Effector memory CD4-positive, alpha-beta T cell (primary cell): ENCODE measurements around the gene CTNNBL1.
"Not testable (repeated sequence)": the region's sequence is repeated elsewhere in the genome, so short reads cannot be mapped to it uniquely, and the experiment has no call there.

Source experiments
- DNase-seq, 3 donors: peaks; one replicate each; pipeline ENCODE4 v3.0.0-alpha.2; 2020
- H3K27ac ChIP-seq: 2 replicates; pipeline ENCODE4 v1.7.0; 2013; ENCODE audit warnings: mild to moderate bottlenecking, low read length, moderate library complexity; ENCODE audit not compliant: insufficient read depth, poor library complexity, severe bottlenecking
- H3K27me3 ChIP-seq: replicated peaks from 2 replicates; pipeline ENCODE4 v1.7.0; 2013; ENCODE audit warnings: mild to moderate bottlenecking, low read length; ENCODE audit not compliant: insufficient read depth, control insufficient read depth, poor library complexity, severe bottlenecking
- H3K36me3 ChIP-seq: 2 replicates; pipeline ENCODE4 v1.7.0; 2013; ENCODE audit warnings: mild to moderate bottlenecking, low read length, moderate library complexity; ENCODE audit not compliant: control insufficient read depth, insufficient read depth
- H3K4me1 ChIP-seq: 2 replicates; pipeline ENCODE4 v1.7.0; 2013; ENCODE audit warnings: low read length, mild to moderate bottlenecking; ENCODE audit not compliant: control insufficient read depth, insufficient read depth, poor library complexity, severe bottlenecking
- H3K4me3 ChIP-seq: 2 replicates; pipeline ENCODE4 v1.7.0; 2013; ENCODE audit warnings: low read length, low read depth, mild to moderate bottlenecking; ENCODE audit not compliant: insufficient read depth, poor library complexity, severe bottlenecking
- H3K9me3 ChIP-seq: 2 replicates; pipeline ENCODE4 v1.7.0; 2013; ENCODE audit warnings: mild to moderate bottlenecking, low read length, moderate library complexity; ENCODE audit not compliant: control insufficient read depth

The CTNNBL1 gene

GRCh38 chr20:37661519-37661918 is 32.3 kb upstream of the CTNNBL1 start:
- no peak for DNase-seq
- Histone ChIP-seq H3K4me1 (no peaks in the 10 kb centered on the region), H3K9me3 (no peaks in the 10 kb centered on the region), H3K27me3 (no peaks in the 10 kb centered on the region), H3K27ac (no peak overlapping the region), H3K36me3 (no peaks in the 10 kb centered on the region), H3K4me3 (no peak overlapping the region)

- Histone ChIP-seq H3K9me3 (no peaks in the 10 kb centered on the region), H3K27me3 (no peaks in the 10 kb centered on the region), H3K4me3 (no peak overlapping the region), H3K36me3 (no peaks in the 10 kb centered on the region), H3K27ac (no peak overlapping the region), H3K4me1 (no peaks in the 10 kb centered on the region)
- no peak for DNase-seq
Measured at GRCh38 chr20:37662308-37662707, 31.5 kb upstream of the CTNNBL1 start.

- H3K27ac ChIP-seq, DNase-seq, H3K4me3 ChIP-seq, H3K4me1 ChIP-seq, H3K9me3 ChIP-seq, H3K36me3 ChIP-seq, H3K27me3 ChIP-seq: not testable (repeated sequence)
Measured at GRCh38 chr20:37664595-37664994, 29.2 kb upstream of the CTNNBL1 start.

- no peak overlapping the region for H3K27ac ChIP-seq
- no peaks in the 10 kb centered on the region for H3K4me1 ChIP-seq
- H3K36me3 ChIP-seq: no peaks in the 10 kb centered on the region
- H3K4me3 ChIP-seq: no peak overlapping the region
- no peak for DNase-seq
- peaks cover 4% of the 10 kb centered on the region for H3K27me3 ChIP-seq
- H3K9me3 ChIP-seq: no peaks in the 10 kb centered on the region
Measured at GRCh38 chr20:37668166-37668565, 25.7 kb upstream of the CTNNBL1 start.

GRCh38 chr20:37669062-37669772 is 24.6 kb upstream of the CTNNBL1 start:
- DNase-seq: no peak

GRCh38 chr20:37669773-37670236 is 24.0 kb upstream of the CTNNBL1 start:
- Histone ChIP-seq H3K9me3 (no peaks in the 10 kb centered on the region), H3K4me1 (no peaks in the 10 kb centered on the region), H3K36me3 (no peaks in the 10 kb centered on the region), H3K27ac (no peak overlapping the region), H3K4me3 (no peak overlapping the region), H3K27me3 (peaks cover 4% of the 10 kb centered on the region)
- no peak for DNase-seq

More at GRCh38 chr20:37669062-37669772, 24.6 kb upstream of the CTNNBL1 start:
- H3K27ac ChIP-seq: no peak overlapping the region
- no peak overlapping the region for H3K4me3 ChIP-seq
- no peaks in the 10 kb centered on the region for H3K36me3 ChIP-seq
- no peaks in the 10 kb centered on the region for H3K9me3 ChIP-seq
- H3K27me3 ChIP-seq: peaks cover 4% of the 10 kb centered on the region
- no peaks in the 10 kb centered on the region for H3K4me1 ChIP-seq

- Histone ChIP-seq H3K9me3 (no peaks in the 10 kb centered on the region), H3K36me3 (no peaks in the 10 kb centered on the region), H3K27me3 (peaks cover 4% of the 10 kb centered on the region), H3K4me1 (no peaks in the 10 kb centered on the region), H3K27ac (no peak overlapping the region), H3K4me3 (no peak overlapping the region)
- DNase-seq: no peak
Measured at GRCh38 chr20:37670351-37670791, 23.5 kb upstream of the CTNNBL1 start.

- H3K36me3 ChIP-seq: no peaks in the 10 kb centered on the region
- DNase-seq: no peak
- peaks cover 4% of the 10 kb centered on the region for H3K27me3 ChIP-seq
- no peaks in the 10 kb centered on the region for H3K9me3 ChIP-seq
- no peaks in the 10 kb centered on the region for H3K4me1 ChIP-seq
- no peak overlapping the region for H3K4me3 ChIP-seq
- H3K27ac ChIP-seq: no peak overlapping the region
Measured at GRCh38 chr20:37672143-37672542, 21.7 kb upstream of the CTNNBL1 start.

GRCh38 chr20:37673444-37673843 is 20.4 kb upstream of the CTNNBL1 start:
- H3K27me3 ChIP-seq: peaks cover 4% of the 10 kb centered on the region
- no peaks in the 10 kb centered on the region for H3K36me3 ChIP-seq
- H3K4me1 ChIP-seq: no peaks in the 10 kb centered on the region
- H3K4me3 ChIP-seq: no peak overlapping the region
- H3K27ac ChIP-seq: no peak overlapping the region
- H3K9me3 ChIP-seq: no peaks in the 10 kb centered on the region
- DNase-seq: no peak

- H3K4me1 ChIP-seq: no peaks in the 10 kb centered on the region
- H3K9me3 ChIP-seq: no peaks in the 10 kb centered on the region
- no peak overlapping the region for H3K4me3 ChIP-seq
- H3K36me3 ChIP-seq: no peaks in the 10 kb centered on the region
- DNase-seq: no peak
- H3K27ac ChIP-seq: no peak overlapping the region
- no peaks in the 10 kb centered on the region for H3K27me3 ChIP-seq
Measured at GRCh38 chr20:37676440-37676839, 17.4 kb upstream of the CTNNBL1 start.
